Cardiac fibroblast (primary cell): ENCODE results near the gene DYNC2I2.
"Not testable (repeated sequence)": the region's sequence is repeated elsewhere in the genome, so short reads cannot be mapped to it uniquely, and the experiment has no call there.

Experiments used
- DNase-seq, 2 donors: peaks; one replicate each; pipeline versions ENCODE4 v3.0.0 to v3.0.0-alpha.2; 2010; ENCODE audit warnings: low read depth in 2 of 2
- H3K4me3 ChIP-seq, 2 donors: replicated peaks in 1 of 2; 1 replicate in 1 of 2; 2 replicates in 1 of 2; pipeline ENCODE4 v1.5.1; 2011; ENCODE audit warnings: low read depth in 2 of 2, low read length in 2 of 2, mild to moderate bottlenecking in 2 of 2, moderate library complexity in 1 of 2
- TF ChIP-seq, protein P1 (sequence below): IDR thresholded peaks from one replicate; pipeline ENCODE4 v1.5.1; 2011; ENCODE audit warnings: low read depth, mild to moderate bottlenecking, low read length, inconsistent platforms

The DYNC2I2 gene

DNA sequence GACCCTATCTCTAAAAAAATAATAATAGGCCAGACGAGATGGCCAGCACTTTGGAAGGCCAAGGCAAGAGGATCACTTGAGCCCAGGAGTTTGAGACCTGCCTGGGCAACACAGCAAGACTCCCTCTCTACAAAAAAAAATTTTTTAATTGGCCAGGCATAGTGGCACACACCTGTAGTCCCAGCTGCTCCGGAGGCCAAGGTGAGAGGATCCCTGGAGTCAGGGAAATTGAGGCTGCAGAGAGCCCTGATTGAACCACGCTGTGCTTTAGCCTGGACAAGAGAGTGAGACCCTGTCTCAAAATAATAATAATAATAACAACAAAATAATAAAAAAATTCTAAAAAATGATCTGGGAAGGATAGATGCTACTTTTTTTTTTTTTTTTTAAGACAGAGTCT lies 1.1 kb upstream of the DYNC2I2 start:
- no peak for DNase-seq
- H3K4me3 ChIP-seq: no peak overlapping the region
- TF ChIP-seq, protein P1, sequence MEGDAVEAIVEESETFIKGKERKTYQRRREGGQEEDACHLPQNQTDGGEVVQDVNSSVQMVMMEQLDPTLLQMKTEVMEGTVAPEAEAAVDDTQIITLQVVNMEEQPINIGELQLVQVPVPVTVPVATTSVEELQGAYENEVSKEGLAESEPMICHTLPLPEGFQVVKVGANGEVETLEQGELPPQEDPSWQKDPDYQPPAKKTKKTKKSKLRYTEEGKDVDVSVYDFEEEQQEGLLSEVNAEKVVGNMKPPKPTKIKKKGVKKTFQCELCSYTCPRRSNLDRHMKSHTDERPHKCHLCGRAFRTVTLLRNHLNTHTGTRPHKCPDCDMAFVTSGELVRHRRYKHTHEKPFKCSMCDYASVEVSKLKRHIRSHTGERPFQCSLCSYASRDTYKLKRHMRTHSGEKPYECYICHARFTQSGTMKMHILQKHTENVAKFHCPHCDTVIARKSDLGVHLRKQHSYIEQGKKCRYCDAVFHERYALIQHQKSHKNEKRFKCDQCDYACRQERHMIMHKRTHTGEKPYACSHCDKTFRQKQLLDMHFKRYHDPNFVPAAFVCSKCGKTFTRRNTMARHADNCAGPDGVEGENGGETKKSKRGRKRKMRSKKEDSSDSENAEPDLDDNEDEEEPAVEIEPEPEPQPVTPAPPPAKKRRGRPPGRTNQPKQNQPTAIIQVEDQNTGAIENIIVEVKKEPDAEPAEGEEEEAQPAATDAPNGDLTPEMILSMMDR: no peak

DNA sequence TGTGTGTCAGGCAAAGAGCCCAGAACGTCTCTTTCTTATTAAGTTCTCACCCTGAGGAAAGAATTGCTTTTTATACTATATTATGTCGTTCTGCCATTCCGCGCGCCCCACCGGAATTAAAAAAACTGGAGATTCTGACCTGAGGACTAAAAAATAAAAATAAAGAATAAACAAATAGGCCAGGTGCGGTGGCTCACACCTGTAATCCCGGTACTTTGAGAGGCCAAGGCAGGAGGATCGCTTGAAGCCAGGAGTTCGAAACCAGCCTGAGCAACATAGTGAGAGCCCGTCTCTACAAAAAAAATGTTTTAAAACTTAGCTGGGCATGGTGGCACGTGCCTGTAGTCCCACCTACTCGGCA lies 677 bp upstream of the DYNC2I2 start:
- TF ChIP-seq, protein P1: no peak
- DNase-seq: no peak
- no peak overlapping the region for H3K4me3 ChIP-seq

DNA sequence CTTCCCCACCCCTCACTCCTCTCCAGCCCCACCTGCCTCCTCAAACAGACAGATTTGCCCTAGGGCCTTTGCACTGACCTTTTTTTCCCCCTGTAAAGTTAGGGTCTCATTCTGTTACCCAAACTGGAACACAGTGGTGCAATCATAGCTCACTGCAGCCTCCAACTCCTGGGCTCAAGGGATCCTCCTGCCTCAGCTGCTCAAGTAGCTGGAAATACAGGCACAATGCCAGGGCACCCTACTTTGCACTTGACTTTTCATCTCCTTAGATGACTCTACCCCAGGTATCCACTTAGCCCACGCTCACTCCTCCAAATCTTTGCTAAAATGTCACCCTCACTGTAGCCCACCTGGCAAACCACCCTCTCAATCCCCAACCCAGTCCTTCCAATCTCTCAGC lies 2.2 kb downstream of the DYNC2I2 start:
- no peak for DNase-seq
- H3K4me3 ChIP-seq: no peak overlapping the region
- TF ChIP-seq, protein P1: no peak

DNA sequence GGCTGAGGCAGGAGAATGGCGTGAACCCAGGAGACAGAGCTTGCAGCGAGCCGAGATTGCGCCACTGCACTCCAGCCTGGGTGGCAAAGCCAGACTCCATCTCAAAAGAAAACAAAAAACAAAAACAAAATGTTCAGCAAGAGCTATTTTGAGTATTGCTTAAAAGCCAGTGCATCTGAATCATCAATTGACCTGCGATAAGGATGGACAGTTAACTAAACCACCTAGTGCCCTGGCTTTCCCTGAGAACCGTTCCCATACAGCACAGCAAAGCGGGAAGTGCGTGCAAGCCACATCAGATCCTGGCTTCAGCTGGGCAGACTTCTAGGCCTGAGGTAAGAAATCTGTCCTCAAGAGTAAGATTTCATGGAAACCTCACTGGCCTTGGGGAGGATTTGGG lies 2.7 kb downstream of the DYNC2I2 start:
- H3K4me3 ChIP-seq: no peak overlapping the region
- TF ChIP-seq, protein P1: no peak
- DNase-seq: no peak

DNA sequence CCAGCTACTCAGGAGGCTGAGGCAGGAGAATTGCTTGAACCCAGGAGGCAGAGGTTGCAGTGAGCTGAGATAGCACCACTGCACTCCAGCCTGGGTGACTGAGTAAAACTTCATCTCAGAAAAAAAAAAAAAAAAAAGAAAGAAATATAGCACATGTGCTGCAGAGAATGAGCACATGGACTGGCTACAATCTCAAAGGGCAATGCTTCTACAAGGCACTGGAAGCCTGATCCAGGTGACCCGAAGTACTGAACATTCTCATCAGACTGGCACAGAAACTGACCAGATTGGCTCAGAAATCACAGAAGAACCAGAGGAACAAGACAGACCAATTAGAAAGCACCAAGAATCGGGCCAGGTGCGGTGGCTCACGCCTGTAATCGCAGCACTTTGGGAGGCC lies 4.8 kb downstream of the DYNC2I2 start:
- no peak overlapping the region for H3K4me3 ChIP-seq
- no peak for DNase-seq
- TF ChIP-seq, protein P1: no peak

DNA sequence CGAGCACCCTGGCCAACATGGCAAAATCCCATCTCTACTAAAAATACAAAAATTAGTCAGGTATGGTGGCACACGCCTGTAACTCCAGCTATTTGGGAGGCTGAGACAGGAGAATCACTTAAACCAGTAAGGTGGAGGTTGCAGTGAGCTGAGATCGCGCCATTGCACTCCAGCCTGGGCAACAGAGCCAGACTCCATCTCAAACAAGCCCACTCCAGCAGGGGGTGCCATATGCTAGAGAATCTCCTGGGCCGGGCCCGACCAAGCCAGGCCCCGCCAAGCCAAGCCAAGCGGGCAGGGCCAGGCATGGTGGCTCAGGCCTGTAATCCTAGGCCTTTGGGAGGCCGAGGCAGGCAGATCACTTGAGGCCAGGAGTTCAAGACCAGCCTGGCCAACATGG lies 8.4 kb downstream of the DYNC2I2 start:
- peak; percentile 53 to 60 for DNase-seq
- not testable (repeated sequence) for H3K4me3 ChIP-seq
- TF ChIP-seq, protein P1: peak; percentile 28

DNA sequence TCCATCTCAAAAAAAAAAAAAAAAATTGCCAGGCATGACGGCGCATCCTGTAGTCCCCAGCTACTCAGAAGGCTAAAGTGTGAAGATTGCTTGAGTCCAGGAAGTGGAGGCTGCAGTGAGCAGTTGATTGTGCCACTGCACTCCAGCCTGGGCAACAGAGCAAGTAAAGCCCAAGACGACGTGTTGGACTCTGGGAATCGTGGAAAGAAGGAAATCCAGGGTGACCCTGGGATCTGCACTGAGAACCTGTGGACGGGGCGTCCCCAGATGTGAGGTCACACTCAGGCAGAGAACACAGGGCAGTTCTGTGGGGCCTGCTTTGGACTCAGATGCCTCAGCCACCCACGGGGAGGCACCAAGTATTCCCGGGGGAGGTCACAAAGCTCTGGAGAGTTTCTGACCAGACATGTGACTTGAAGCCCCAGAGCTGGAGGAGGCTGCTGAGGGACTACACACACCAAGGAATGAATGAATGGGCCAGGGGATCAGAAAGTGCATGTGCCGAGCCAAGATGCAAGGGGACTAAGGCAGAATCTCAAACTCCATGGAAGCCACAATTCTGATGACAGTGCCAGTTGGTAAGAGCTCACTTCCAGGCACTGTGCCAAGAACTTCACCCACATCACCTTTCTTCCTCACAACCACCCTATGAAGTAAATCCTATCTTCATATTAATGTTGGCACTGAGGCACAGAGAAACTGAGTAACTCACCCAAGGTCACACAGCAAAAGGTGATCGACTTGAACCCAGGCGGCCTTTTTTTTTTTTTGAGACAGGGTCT lies 12.9 kb downstream of the DYNC2I2 start:
- TF ChIP-seq, protein P1: no peak
- H3K4me3 ChIP-seq: no peak overlapping the region
- DNase-seq: no peak
